ENCODE data around the gene MAP1A.

The MAP1A gene

GRCh38 chr15:43510200-43511011 lies 7.0 kb upstream of the MAP1A start:
- in situ Hi-C loops (cut with MboI; ENCODE audit: low sequenced_read_pairs) = no loop called here

- in situ Hi-C loops (cut with MboI; ENCODE audit: low sequenced_read_pairs) = no loop called here
Observed at GRCh38 chr15:43511012-43511885, 6.2 kb upstream of the MAP1A start.

GRCh38 chr15:43513550-43513949 lies 3.9 kb upstream of the MAP1A start:
- in situ Hi-C loops (cut with MboI; ENCODE audit: low sequenced_read_pairs) = no loop called here

DNA sequence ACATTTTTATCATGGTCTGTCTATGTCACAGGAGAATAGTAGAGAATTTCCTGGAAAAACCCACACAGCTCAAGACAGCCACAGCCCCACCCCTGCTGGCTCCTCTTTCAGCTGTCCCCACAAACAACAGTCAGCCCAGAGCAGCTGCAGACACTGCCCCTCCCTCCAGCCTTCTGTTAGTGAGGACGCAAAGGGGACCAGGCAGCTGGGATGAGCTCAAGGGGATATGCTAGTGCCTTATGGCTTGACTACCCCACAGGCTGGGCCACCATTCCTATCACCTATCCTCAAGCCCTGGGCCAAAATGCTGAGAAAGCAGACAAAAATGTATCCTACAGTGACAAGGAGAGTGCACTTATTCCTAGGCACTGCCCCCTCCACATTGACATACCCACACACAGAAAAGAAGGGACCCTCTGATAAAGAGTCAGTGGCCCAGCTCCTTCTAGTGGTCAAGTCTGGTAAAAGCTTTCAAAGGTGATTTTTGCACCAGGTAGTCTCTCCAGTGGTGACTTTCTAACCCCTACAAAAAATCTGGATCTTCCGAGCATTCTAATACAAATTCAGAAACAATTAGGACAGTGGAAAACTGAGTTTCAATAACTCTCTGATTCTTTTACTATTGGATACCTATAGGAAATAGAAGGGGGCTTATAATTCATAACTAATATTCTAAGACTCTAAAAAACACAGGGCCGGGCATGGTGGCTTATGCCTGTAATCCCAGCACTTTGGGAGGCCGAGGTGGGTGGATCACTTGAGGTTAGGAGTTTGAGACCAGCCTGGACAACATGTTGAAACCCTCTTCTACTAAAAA lies 3.0 kb upstream of the MAP1A start:
- in situ Hi-C loops (cut with MboI; ENCODE audit: low sequenced_read_pairs) = no loop called here

DNA sequence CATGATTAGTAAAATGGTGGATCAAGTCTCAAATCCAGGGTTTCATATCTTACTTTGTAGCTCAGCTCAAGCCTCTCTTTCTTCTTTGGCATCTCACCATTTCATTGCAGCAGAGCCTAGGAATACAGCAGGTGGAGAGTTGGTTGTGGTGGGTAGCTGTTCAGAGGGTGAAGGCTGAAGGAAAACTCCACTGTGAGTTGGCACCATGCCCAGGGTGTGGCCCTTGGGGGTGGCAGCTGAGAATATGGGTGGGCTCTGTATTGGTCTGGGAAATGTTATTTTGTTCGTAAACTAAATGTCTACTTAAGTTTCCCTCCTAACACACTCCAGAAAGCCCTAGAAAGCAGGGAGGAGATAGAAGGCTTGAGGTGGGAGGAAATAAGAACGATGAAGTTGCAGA lies 1.7 kb upstream of the MAP1A start:
- in situ Hi-C loops (cut with MboI; ENCODE audit: low sequenced_read_pairs) = no loop called here

DNA sequence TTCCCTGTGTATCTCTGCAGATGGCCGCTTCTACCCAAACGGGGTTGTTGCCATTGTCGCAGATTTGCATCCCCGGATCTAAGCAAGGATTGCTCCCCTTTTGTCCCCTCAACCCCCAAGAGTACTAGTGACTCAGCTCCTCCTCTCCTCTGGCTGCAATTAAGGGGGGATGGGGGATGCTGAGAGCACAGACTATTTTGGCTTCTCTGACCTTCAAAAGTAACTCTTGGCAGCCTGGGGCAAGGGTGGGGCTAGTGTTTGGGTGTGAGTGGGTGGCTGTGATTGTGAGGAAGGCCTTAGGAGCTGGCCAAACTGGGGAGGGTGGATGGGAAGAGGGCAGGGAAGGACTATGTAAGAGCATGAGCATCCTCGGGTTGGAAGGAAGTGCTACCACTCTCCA lies 1.2 kb upstream of the MAP1A start:
- in situ Hi-C loops (cut with MboI; ENCODE audit: low sequenced_read_pairs) = no loop called here

GRCh38 chr15:43516801-43517353 lies 531 bp upstream of the MAP1A start:
- in situ Hi-C loops (cut with MboI; ENCODE audit: low sequenced_read_pairs) = no loop called here

GRCh38 chr15:43518197-43518761 lies 871 bp downstream of the MAP1A start:
- in situ Hi-C loops (cut with MboI; ENCODE audit: low sequenced_read_pairs) = no loop called here

DNA sequence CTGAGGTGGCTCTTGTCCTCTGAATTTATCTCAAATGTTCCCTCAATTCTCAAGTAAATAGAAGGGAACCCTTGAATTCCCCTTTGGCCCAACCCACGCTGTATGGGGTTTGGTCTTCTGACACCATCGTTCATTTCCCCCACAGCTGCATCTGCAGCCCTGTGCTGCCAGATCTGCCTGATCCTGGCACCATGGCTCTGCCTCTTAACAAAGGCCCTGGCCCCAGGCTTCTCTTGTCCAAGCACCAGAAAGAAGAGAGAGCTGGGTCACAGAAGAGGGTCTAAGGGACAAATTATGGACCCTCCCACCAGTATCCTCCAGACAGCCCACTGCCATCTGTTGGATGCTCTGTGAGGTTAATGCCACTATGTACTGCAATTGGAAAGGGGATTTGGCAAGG lies 1.8 kb downstream of the MAP1A start:
- in situ Hi-C loops (cut with MboI; ENCODE audit: low sequenced_read_pairs) = no loop called here

DNA sequence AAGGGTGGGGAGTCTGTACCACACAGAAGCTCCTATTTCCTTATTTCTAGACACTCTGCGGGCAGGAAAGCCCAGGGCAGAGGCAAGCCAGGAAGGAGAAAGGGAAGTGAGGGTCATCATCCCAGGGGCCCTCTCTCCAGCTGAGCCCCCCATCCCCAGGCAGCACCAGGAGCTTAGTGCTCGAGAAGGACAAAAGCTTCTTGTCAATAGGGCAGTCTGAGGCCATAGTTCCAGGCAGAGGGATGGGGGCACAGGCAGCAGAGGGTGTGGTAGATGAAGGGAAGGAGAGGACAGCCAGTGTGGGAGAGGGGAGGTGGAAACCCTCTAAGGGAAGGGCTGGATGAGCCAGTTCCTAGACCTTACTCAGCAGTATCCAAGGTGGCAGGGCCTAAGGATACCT lies 2.7 kb downstream of the MAP1A start:
- in situ Hi-C loops (cut with MboI; ENCODE audit: low sequenced_read_pairs) = no loop called here

GRCh38 chr15:43521419-43521818 lies 4.0 kb downstream of the MAP1A start:
- in situ Hi-C loops (cut with MboI; ENCODE audit: low sequenced_read_pairs) = no loop called here

DNA sequence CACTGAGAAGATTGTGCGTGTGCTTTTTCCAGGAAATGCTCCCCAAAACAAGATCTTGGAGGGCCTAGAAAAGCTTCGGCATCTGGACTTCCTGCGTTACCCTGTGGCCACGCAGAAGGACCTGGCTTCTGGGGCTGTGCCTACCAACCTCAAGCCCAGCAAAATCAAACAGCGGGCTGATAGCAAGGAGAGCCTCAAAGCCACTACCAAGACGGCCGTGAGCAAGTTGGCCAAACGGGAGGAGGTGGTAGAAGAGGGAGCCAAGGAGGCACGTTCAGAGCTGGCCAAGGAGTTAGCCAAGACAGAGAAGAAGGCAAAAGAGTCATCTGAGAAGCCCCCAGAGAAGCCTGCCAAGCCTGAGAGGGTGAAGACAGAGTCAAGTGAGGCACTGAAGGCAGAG lies 4.8 kb downstream of the MAP1A start:
- in situ Hi-C loops (cut with MboI; ENCODE audit: low sequenced_read_pairs) = no loop called here

GRCh38 chr15:43523646-43524045 lies 6.2 kb downstream of the MAP1A start:
- in situ Hi-C loops (cut with MboI; ENCODE audit: low sequenced_read_pairs) = no loop called here

DNA sequence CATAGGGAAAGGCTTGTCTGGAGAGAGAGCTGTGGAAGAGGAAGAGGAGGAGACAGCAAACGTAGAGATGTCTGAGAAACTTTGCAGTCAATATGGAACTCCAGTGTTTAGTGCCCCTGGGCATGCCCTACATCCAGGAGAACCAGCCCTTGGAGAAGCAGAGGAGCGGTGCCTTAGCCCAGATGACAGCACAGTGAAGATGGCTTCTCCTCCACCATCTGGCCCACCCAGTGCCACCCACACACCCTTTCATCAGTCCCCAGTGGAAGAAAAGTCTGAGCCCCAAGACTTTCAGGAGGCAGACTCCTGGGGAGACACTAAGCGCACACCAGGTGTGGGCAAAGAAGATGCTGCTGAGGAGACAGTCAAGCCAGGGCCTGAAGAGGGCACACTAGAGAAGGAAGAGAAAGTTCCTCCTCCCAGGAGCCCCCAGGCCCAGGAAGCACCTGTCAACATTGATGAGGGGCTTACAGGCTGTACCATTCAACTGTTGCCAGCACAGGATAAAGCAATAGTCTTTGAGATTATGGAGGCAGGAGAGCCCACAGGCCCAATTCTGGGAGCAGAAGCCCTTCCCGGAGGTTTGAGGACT lies 6.9 kb downstream of the MAP1A start:
- in situ Hi-C loops (cut with MboI; ENCODE audit: low sequenced_read_pairs) = no loop called here

DNA sequence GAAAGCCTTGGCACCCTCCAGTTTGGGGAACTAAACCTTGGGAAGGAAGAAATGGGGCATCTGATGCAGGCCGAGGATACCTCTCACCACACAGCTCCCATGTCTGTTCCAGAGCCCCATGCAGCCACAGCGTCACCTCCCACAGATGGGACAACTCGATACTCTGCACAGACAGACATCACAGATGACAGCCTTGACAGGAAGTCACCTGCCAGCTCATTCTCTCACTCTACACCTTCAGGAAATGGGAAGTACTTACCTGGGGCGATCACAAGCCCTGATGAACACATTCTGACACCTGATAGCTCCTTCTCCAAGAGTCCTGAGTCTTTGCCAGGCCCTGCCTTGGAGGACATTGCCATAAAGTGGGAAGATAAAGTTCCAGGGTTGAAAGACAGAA lies 7.7 kb downstream of the MAP1A start:
- in situ Hi-C loops (cut with MboI; ENCODE audit: low sequenced_read_pairs) = no loop called here

DNA sequence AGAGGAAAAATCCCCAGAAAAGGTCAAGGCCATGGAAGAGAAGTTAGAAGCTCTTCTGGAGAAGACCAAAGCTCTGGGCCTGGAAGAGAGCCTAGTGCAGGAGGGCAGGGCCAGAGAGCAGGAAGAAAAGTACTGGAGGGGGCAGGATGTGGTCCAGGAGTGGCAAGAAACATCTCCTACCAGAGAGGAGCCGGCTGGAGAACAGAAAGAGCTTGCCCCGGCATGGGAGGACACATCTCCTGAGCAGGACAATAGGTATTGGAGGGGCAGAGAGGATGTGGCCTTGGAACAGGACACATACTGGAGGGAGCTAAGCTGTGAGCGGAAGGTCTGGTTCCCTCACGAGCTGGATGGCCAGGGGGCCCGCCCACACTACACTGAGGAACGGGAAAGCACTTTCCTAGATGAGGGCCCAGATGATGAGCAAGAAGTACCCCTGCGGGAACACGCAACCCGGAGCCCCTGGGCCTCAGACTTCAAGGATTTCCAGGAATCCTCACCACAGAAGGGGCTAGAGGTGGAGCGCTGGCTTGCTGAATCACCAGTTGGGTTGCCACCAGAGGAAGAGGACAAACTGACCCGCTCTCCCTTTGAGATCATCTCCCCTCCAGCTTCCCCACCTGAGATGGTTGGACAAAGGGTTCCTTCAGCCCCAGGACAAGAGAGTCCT lies 9.0 kb downstream of the MAP1A start:
- in situ Hi-C loops (cut with MboI; ENCODE audit: low sequenced_read_pairs) = no loop called here

- in situ Hi-C loops (cut with MboI; ENCODE audit: low sequenced_read_pairs) = no loop called here
Observed at GRCh38 chr15:43527016-43527801, 9.8 kb downstream of the MAP1A start.

DNA sequence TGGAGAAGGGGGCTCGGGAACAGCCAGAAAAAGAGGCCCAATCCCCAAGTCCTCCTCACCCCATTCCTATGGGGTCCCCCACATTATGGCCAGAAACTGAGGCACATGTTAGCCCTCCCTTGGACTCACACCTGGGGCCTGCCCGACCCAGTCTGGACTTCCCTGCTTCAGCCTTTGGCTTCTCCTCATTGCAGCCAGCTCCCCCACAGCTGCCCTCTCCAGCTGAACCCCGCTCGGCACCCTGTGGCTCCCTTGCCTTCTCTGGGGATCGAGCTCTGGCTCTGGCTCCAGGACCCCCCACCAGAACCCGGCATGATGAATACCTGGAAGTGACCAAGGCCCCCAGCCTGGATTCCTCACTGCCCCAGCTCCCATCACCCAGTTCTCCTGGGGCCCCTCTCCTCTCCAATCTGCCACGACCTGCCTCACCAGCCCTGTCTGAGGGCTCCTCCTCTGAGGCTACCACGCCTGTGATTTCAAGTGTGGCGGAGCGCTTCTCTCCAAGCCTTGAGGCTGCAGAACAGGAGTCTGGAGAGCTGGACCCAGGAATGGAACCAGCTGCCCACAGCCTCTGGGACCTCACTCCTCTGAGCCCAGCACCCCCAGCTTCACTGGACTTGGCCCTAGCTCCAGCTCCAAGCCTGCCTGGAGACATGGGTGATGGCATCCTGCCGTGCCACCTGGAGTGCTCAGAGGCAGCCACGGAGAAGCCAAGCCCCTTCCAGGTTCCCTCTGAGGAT lies 10.6 kb downstream of the MAP1A start:
- in situ Hi-C loops (cut with MboI; ENCODE audit: low sequenced_read_pairs) = no loop called here

All from hTERT RPE-1 (cell line).